IMR-90 (cell line): ENCODE data around the gene LGALS9.

ENCODE experiments used
- BHLHE40 ChIP-seq: fragments of 150-350 bp; IDR thresholded peaks from 2 replicates; pipeline ENCODE4 v1.6.1; 2016; ENCODE audit warnings: mild to moderate bottlenecking, low read depth, low read length
- MAFK ChIP-seq: IDR thresholded peaks from 2 replicates; pipeline ENCODE4 v1.6.1; 2012; ENCODE audit warnings: low read depth, low read length, improper control_type of control experiment
- MAZ ChIP-seq: IDR thresholded peaks from 2 replicates; pipeline ENCODE4 v1.6.1; 2012; ENCODE audit warnings: low read depth, mild to moderate bottlenecking, low read length, improper control_type of control experiment, moderate library complexity, borderline replicate concordance
- POLR2A ChIP-seq: IDR thresholded peaks from 2 replicates; pipeline ENCODE4 v1.6.1; 2012; ENCODE audit warnings: mild to moderate bottlenecking, low read depth, low read length
- RAD21 ChIP-seq: IDR thresholded peaks from 2 replicates; pipeline ENCODE4 v1.6.1; 2012; ENCODE audit warnings: low read length, improper control_type of control experiment
- RFX5 ChIP-seq: IDR thresholded peaks from 2 replicates; pipeline ENCODE4 v1.8.0; 2012; ENCODE audit warnings: low read depth, mild to moderate bottlenecking, low read length, moderate library complexity
- SMC3 ChIP-seq: fragments of 150-350 bp; IDR thresholded peaks from 2 replicates; pipeline ENCODE4 v1.6.1; 2016; ENCODE audit warnings: low read depth, mild to moderate bottlenecking, antibody characterized with exemption, low read length, moderate library complexity
- TF ChIP-seq, protein P1 (sequence below): conservative IDR thresholded peaks from 2 replicates; pipeline ENCODE4 v1.5.1; 2012; ENCODE audit warnings: mild to moderate bottlenecking, low read depth, low read length, improper control_type of control experiment
- TF ChIP-seq, protein P2 (sequence below): fragments of 150-350 bp; IDR thresholded peaks from 2 replicates; pipeline ENCODE4 v1.6.1; 2017; ENCODE audit warnings: mild to moderate bottlenecking, antibody characterized with exemption, low read length, low read depth

DNA sequence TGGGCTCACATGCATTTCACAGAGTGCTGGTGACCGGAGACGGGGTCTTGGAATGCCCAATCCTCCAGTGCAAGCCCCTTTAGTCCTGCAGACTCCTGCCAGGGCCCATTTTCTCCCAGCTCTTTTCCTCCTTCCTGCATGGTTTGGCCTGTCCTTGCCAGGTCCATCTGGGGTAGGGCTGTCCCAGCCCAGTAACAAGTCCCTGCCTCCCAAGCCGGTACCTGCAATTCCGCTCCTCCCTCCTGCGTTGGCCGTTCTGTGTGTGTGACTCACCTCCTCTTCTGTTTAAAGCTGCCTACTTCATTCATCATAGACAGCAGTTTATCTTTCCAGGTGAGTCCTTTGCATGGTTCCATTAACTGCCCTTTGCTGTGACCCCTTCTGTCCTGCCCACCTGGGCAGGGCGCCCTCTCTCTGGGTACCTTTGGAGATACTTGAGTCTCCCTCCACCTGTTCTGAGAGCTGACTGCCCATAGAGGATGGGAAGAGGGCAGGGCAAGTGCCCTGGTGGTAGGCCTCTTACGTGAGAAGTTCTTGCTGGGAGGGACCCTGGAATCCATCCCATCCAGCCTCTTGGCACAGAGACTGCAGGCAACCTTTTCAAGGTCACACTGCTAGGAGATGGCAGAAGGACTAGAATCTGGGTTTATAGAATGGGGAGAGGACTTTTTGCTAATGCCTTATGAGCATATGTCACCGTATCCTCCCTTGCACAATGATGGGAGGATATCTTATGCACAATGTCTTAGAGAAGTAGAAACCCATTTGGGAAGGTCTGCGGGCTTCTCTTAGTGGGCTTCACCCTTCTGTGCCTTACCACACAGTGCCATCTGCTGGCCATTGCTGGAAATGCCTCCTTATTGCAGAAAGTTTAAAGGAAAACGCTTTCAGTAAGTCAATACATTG is 29.7 kb upstream of the LGALS9 start:
- TF ChIP-seq POLR2A (peak; percentile 37; the same call in 1 of the 2 replicates), SMC3 (peak; percentile 87), MAFK (no peak), MAZ (0 out of 2 replicates have a peak, but pooled peaks have one; percentile 15), RFX5 (no peak), RAD21 (peak; percentile 97), BHLHE40 (no peak)
- TF ChIP-seq, protein P1, sequence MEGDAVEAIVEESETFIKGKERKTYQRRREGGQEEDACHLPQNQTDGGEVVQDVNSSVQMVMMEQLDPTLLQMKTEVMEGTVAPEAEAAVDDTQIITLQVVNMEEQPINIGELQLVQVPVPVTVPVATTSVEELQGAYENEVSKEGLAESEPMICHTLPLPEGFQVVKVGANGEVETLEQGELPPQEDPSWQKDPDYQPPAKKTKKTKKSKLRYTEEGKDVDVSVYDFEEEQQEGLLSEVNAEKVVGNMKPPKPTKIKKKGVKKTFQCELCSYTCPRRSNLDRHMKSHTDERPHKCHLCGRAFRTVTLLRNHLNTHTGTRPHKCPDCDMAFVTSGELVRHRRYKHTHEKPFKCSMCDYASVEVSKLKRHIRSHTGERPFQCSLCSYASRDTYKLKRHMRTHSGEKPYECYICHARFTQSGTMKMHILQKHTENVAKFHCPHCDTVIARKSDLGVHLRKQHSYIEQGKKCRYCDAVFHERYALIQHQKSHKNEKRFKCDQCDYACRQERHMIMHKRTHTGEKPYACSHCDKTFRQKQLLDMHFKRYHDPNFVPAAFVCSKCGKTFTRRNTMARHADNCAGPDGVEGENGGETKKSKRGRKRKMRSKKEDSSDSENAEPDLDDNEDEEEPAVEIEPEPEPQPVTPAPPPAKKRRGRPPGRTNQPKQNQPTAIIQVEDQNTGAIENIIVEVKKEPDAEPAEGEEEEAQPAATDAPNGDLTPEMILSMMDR = peak; percentile 97
- TF ChIP-seq, protein P2, sequence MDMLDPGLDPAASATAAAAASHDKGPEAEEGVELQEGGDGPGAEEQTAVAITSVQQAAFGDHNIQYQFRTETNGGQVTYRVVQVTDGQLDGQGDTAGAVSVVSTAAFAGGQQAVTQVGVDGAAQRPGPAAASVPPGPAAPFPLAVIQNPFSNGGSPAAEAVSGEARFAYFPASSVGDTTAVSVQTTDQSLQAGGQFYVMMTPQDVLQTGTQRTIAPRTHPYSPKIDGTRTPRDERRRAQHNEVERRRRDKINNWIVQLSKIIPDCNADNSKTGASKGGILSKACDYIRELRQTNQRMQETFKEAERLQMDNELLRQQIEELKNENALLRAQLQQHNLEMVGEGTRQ = no peak
